ENCODE results near the gene FBLN2.
"Not testable (repeated sequence)": the region's sequence is repeated elsewhere in the genome, so short reads cannot be mapped to it uniquely, and the experiment has no call there.

Gene FBLN2

DNA sequence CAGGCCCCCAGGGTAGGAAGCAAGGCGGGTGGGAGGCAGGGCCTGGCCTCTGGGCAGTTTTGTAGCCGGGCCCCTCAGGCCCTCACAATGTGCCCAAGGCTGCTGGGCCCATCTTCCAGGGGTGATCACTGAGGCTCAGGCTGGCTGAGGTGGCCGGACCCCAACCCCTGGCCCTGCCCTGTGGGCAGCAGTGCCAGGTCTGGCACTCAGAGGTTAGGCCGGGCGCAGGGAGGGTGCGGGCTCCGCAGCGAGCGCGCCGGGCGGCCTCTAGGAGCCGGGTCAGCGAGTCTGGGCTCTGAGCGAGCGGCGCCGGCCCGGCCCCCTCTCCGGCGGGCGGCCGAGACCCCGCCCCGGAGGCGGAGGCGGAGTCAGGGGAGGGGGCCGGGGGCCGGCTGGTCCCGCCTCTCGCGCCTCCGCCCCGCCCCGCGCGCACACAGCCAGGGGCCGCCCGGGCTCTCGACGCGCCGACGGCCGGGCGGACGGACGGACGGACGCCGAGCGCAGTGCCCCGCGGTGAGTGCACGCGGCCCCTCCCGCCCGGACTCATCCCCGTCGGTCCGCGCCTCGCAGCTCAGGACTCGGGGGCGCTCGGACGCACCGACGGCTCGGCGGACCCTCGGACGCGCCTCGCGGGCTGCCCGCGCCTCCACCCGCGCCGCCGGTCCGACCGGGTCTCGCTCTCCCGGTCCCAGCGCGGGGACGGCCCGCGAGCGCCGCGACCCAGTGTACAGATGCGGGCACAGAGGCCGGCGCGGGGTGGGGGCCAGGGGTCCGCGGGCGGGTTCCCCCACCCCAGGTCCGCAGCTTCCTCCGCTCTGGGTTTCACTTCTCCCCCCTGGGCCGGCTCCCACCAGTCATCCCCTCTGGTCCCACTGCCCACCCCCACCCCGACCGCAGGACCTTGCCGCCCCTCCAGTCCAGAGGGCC is at the start of gene FBLN2:
FBLN2 (plus strand) TSS at position 430 of the 927 bp plus-strand sequence. CDS start 21,231 bp downstream, outside the sequence.
- DNase-seq, result peak; percentile 60

DNA sequence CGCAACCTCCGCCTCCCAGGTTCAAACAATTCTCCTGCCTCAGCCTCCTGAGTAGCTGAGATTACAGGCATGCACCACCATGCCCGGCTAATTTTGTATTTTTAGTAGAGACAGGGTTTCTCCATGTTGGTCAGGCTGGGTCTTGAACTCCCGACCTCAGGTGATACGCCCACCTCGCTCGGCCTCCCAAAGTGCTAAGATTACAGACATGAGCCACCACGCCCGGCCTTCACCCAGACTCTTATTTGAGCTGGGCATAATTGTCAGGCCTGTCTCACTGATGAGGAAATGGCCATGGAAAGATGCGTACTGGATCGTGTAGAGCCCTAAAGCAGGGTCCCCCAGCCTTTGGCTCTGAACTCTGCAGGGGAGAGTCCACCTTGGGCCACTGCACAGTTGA is 49.7 kb upstream of the FBLN2 start:
- DNase-seq, result not testable (repeated sequence)

DNA sequence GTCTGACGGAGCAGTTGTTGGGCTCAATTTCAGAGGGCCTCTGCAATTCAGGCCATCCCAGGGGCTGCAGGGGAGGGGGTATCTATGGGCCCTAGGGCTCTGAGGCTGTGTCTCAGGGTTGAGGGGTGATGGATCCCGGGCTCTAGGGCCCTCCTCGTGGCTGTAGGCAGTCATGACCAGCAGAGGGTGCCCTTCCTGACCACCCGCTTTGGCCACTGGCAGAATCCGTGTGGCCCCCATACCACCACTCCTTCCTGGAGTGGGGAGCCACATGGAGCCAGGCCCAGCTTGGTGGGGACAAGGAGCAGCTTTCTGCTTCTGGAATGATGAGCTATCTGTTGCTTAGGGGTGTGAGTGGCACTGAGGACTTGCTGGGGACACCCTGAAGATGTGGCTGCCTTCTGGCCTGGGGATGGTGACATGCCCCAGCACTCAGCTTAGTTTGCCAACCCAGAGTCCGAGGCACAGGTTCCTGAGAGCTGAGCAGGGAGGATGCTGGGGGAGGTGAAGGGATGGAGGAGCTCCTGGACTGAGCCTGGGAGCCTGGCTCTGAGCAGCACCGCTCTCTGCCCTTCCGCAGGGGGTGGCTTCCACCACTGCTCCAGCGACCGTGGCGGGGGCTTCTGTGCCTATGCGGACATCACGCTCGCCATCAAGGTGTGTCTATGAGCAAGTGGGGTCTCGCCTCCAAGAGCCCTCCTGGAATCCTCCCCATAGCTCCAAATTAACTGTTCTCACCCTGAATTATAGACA is 48.6 kb upstream of the FBLN2 start:
- DNase-seq, result peak; percentile 49

DNA sequence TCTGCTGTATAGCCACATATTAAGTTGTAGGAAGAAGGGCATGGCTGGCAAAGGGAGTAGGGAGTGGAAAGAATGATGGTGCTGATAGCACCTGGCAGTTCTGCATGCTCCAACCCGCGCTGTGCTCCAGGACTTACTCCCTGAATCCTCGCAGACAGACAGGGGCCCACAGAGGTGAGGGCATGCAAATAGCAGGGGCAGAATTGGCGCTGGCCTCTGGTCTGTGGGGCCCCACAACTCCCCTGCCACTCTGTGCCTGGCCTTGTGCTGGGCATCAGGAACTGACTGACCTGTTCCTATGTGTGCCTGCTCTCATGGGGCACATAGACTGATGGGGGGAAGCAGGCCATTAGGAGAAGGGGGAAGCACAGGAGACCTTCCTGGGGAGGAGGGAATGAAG is 47.9 kb upstream of the FBLN2 start:
- DNase-seq, result no peak

- DNase-seq, result no peak
Measured at GRCh38 chr3:13501521-13501920, 47.4 kb upstream of the FBLN2 start.

- DNase-seq, result no peak
Measured at GRCh38 chr3:13501958-13502790, 46.8 kb upstream of the FBLN2 start.

GRCh38 chr3:13502791-13503060 is 46.2 kb upstream of the FBLN2 start:
- no peak for DNase-seq

- no peak for DNase-seq
Measured at GRCh38 chr3:13504161-13504831, 44.6 kb upstream of the FBLN2 start.

DNA sequence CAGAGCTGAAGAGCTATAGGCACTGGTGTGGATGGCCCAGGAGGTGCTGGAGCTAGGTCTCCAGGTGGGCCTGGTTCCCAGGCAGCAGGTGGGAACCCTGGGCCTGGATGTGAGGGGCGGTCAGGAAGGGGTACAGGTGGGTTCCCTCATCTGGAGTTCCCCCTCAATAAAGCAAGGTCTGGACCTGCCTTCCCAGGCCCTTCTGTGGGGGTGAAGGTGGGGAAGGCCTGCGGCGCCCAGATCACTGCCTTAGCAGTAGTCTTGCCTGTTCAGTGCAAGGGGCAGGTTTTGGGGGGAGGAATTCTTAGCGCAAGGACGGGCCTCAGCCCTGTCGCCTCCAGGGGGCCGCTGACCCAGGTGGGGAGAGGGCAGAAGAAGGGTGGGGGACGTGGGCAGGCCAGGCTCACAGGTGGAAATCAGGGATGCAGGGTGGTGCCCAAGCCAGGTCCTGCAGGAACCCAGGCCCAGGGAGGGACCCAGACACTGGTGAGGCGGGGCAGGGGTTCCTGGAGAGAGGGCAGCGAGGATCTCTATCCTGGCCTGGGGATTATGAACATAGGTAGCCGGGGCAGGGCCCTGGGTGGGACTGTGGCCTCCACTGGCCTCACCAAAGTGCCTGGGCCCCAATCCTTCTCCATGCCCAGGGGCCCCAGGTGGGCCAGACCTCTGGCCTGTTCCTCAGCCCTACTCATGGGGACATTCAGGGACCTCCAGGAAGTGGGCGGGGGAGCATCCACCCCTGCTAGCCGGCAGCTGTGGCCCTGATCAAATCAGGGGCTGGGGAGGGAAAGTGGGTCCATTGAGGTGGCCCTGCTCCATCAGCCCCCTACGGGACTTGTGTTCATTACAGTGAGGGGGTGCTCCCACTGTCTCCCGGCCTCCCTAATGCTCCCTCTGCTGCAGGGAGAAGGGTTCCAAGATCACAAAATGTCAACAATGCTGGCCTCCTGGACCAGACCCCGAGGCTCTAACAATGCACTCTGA is 43.5 kb upstream of the FBLN2 start:
- no peak for DNase-seq

DNA sequence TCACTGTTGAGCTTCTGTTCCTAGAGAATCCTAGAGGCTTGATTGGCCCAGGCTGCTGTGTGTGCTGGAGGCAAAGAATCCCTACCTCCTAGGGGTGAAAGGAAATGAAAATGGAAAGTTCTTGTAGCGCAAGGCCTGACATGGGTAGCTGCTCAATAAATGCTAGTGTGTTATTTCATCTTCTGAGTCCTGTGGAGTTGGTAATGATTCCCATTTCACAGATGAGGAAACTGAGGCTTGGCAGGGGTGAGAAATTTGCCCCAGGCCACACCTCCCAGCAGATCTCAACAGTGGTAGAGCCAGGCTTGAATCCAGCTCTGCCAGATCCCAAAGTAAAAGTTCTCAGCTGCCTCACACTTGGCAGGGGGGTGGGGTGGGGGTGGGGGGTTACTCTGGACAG is 42.7 kb upstream of the FBLN2 start:
- DNase-seq, result no peak

GRCh38 chr3:13506680-13507079 is 42.2 kb upstream of the FBLN2 start:
- no peak for DNase-seq

GRCh38 chr3:13507247-13507569 is 41.7 kb upstream of the FBLN2 start:
- DNase-seq, result no peak

GRCh38 chr3:13507570-13508339 is 41.2 kb upstream of the FBLN2 start:
- peak; percentile 58 for DNase-seq

- DNase-seq, result no peak
Measured at GRCh38 chr3:13508496-13508895, 40.4 kb upstream of the FBLN2 start.

DNA sequence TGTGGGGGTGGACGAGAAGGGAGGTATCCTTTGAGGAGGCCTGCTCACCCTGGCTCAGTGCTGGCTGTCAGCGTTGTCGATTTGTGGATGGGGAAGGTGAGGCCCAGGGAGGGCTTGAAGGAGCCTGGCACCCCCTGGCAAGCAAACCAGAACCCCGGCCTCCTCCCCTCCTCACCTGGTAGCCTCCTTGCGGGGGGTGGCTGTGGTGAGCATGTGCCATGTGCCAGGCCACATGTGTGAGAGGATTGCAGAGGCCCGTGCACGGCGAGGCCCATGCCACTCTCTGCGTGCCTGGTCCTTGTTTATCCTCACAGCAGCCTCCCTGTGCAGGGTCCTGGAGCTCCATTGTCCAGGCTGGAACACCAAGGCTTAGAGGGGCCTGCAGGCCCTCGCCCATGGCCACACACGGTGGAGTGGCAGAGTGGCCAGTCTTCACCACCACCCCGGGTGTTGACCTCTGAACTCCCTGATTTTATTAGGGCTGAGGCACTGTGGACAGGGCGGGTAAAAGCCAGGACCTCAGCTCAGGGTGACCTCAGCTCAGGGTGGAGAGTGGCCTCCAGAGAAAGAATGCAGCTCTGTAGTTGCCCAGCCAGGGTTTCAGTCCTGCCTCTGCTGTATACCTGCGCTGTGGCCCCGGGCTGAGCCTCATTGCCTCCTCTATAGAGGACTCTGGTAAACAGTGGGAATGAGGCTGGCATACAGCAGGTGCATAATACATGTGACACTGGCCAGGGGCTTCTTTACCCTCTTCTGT is 39.7 kb upstream of the FBLN2 start:
- no peak for DNase-seq

GRCh38 chr3:13509816-13510192 is 39.1 kb upstream of the FBLN2 start:
- no peak for DNase-seq

GRCh38 chr3:13512451-13512850 is 36.5 kb upstream of the FBLN2 start:
- no peak for DNase-seq

DNA sequence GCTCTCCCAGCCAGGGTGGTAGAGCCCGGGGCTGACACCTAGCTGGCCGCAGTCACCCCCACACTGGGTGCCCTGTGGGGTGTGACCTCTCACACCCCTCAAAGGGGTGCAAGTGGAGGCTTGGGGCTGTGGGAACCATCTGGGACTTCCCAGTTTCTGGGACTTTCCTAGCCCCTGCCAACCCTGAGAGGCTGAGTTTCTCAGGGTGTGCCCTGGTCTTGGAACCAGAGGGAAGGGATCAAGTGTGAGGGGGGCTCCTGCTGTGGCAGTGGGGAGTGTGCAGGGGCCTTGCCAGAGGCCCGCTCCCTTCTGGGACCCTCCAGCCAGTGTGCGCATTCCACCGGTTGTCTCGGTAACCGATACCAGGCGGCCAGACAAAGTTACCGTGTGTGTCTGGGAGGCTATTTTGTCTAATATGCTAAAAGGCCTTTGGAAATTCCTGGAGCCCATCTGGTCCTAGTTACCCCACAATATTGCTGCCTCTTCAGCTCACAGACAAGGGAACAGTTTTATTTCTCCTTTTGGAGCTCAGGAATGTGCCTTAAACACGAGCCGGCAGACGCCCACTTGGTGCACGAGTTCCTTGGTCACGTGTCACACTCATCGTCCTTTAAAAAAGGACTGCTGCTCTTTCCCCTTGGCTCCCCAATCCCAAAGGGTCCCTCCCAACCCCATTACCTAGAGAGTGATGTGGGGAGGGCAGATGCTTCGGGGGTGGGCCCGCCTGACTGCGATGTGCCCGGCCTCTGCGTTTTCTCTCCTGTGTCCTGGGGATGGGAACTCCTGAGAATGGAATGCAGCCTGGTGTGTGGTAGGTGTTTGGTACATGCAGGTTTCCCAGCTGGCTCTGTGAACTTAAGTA is 35.6 kb upstream of the FBLN2 start:
- no peak for DNase-seq

DNA sequence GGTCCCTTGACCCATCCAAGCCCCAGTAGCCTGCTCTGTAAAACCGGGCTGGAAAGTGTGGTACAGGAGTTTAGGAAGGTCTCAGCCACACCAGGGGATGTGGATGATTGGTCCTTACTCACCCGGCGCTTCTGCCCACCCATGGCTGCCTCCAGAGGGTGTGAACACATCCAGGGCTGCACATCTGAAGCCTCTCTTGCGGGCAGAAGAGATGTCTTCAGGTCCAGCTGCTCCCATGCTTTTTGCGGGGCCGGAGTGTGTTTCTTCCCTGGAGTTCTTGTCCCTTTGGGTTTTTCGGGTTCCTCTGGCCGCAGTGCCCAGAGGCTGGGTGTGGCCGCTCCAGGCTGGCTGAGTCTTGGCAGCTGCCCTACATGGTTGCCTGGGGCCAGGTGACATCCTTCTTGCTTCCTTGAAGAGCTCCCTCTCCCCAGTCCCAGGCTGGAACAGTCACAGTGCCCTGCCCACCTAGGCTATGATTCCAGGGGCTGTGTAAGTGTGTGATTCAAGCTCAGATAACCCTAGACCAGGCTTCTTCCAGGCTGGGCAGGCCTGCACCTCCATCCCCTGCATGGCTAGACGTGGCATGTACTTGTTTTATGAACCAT is 34.9 kb upstream of the FBLN2 start:
- DNase-seq, result no peak

Measured in retina (tissue), 1 donor.